DND-41 (cell line): Measurements from ENCODE around the gene NRK.

Experiments used
- ATAC-seq: fragments of 200-7000 bp; cut with Tn5 transposase; 3 replicates; pipeline ENCODE4 v1.9.1; 2021; ENCODE audit warnings: low read depth; ENCODE audit not compliant: insufficient read depth
- DNase-seq: peaks from one replicate; pipeline ENCODE4 v3.0.0-alpha.2; 2020
- H2AFZ ChIP-seq: 2 replicates; pipeline ENCODE4 v1.6.0; 2012; ENCODE audit warnings: low read depth, low read length
- H3K27ac ChIP-seq: 2 replicates; pipeline ENCODE4 v1.5.1; 2012; ENCODE audit warnings: low read length, inconsistent platforms
- H3K27me3 ChIP-seq: fragments of 200-600 bp; sonication (generic); 2 replicates; pipeline ENCODE4 v1.6.0; 2012; ENCODE audit warnings: low read length, mild to moderate bottlenecking, inconsistent platforms; ENCODE audit not compliant: insufficient read depth, poor library complexity
- H3K36me3 ChIP-seq: 2 replicates; pipeline ENCODE4 v1.5.1; 2012; ENCODE audit warnings: low read length, inconsistent platforms; ENCODE audit not compliant: insufficient read depth
- H3K4me1 ChIP-seq: 2 replicates; pipeline ENCODE4 v1.5.1; 2012; ENCODE audit warnings: mild to moderate bottlenecking, low read length; ENCODE audit not compliant: insufficient read depth
- H3K4me2 ChIP-seq: 2 replicates; pipeline ENCODE4 v1.6.0; 2012; ENCODE audit warnings: mild to moderate bottlenecking, moderate library complexity, low read length, inconsistent platforms; ENCODE audit not compliant: insufficient read depth
- H3K4me3 ChIP-seq, 2 experiments: fragments of 200-600 bp in 1 of 2; shearing (Covaris generic) in 1 of 2; 2 replicates each; pipeline ENCODE4 v1.5.1; 2012 to 2016; ENCODE audit warnings: inconsistent platforms in 2 of 2, low read length in 2 of 2, mild to moderate bottlenecking in 2 of 2, low read depth in 1 of 2, moderate library complexity in 1 of 2
- H3K79me2 ChIP-seq: 2 replicates; pipeline ENCODE4 v1.6.0; 2012; ENCODE audit warnings: low read length, inconsistent platforms; ENCODE audit not compliant: insufficient read depth
- H3K9ac ChIP-seq: 2 replicates; pipeline ENCODE4 v1.6.0; 2012; ENCODE audit warnings: low read depth, mild to moderate bottlenecking, inconsistent platforms, low read length, moderate library complexity
- H3K9me3 ChIP-seq: 2 replicates; pipeline ENCODE4 v1.5.1; 2012; ENCODE audit warnings: low read length, moderate library complexity, mild to moderate bottlenecking, inconsistent platforms; ENCODE audit not compliant: insufficient read depth, severe bottlenecking
- H4K20me1 ChIP-seq: 2 replicates; pipeline ENCODE4 v1.6.0; 2012; ENCODE audit warnings: low read length; ENCODE audit not compliant: insufficient read depth
- CTCF ChIP-seq: IDR thresholded peaks from 2 replicates; pipeline ENCODE4 v1.5.1; 2012; ENCODE audit warnings: borderline replicate concordance, low read length, moderate library complexity, mild to moderate bottlenecking; ENCODE audit not compliant: poor library complexity, severe bottlenecking; ENCODE audit errors: extremely low read depth
- EZH2 ChIP-seq: IDR thresholded peaks from 3 replicates; pipeline ENCODE4 v1.6.1; 2012; ENCODE audit warnings: borderline replicate concordance, low read depth, mild to moderate bottlenecking, moderate library complexity, low read length, inconsistent platforms; ENCODE audit not compliant: severe bottlenecking

The NRK gene

GRCh38 chrX:105869701-105870100, 47.4 kb downstream of the NRK start:
- H3K9ac ChIP-seq = no peak overlapping the region
- no peaks in the 10 kb centered on the region for H3K4me1 ChIP-seq
- ATAC-seq (no peak), DNase-seq (no peak)
- H4K20me1 ChIP-seq = no peaks in the 10 kb centered on the region
- no peaks in the 10 kb centered on the region for H3K9me3 ChIP-seq
- no peak for TF ChIP-seq EZH2
- TF ChIP-seq CTCF = no peak
- no peak overlapping the region for H2AFZ ChIP-seq
- H3K27ac ChIP-seq = no peak overlapping the region
- no peak overlapping the region for H3K4me3 ChIP-seq
- no peak overlapping the region for H3K4me2 ChIP-seq
- no peaks in the 10 kb centered on the region for H3K79me2 ChIP-seq
- no peaks in the 10 kb centered on the region for H3K27me3 ChIP-seq
- H3K36me3 ChIP-seq = no peaks in the 10 kb centered on the region

- ATAC-seq (no peak), DNase-seq (no peak)
- H3K79me2 ChIP-seq = no peaks in the 10 kb centered on the region
- H3K4me3 ChIP-seq = no peak overlapping the region
- no peaks in the 10 kb centered on the region for H4K20me1 ChIP-seq
- H3K27ac ChIP-seq = no peak overlapping the region
- no peaks in the 10 kb centered on the region for H3K4me1 ChIP-seq
- no peak overlapping the region for H3K9ac ChIP-seq
- no peak overlapping the region for H3K4me2 ChIP-seq
- H3K27me3 ChIP-seq = no peaks in the 10 kb centered on the region
- TF ChIP-seq CTCF (no peak), EZH2 (no peak)
- no peaks in the 10 kb centered on the region for H3K36me3 ChIP-seq
- no peak overlapping the region for H2AFZ ChIP-seq
- no peaks in the 10 kb centered on the region for H3K9me3 ChIP-seq
Observed at GRCh38 chrX:105870445-105870844, 48.1 kb downstream of the NRK start.

GRCh38 chrX:105872941-105873340, 50.6 kb downstream of the NRK start:
- TF ChIP-seq EZH2 = no peak
- TF ChIP-seq CTCF = no peak
- Histone ChIP-seq H3K9ac (no peak overlapping the region), H3K27me3 (no peaks in the 10 kb centered on the region), H2AFZ (no peak overlapping the region), H3K79me2 (no peaks in the 10 kb centered on the region), H3K4me3 (no peak overlapping the region), H3K27ac (no peak overlapping the region), H3K9me3 (no peaks in the 10 kb centered on the region), H3K36me3 (no peaks in the 10 kb centered on the region), H3K4me1 (no peaks in the 10 kb centered on the region), H4K20me1 (no peaks in the 10 kb centered on the region), H3K4me2 (no peak overlapping the region)
- DNase-seq (no peak), ATAC-seq (no peak)

- H3K79me2 ChIP-seq = no peaks in the 10 kb centered on the region
- no peak overlapping the region for H3K4me2 ChIP-seq
- H3K4me3 ChIP-seq = no peak overlapping the region
- DNase-seq (no peak), ATAC-seq (no peak)
- H3K27me3 ChIP-seq = no peaks in the 10 kb centered on the region
- no peaks in the 10 kb centered on the region for H4K20me1 ChIP-seq
- H3K9ac ChIP-seq = no peak overlapping the region
- no peaks in the 10 kb centered on the region for H3K4me1 ChIP-seq
- no peak overlapping the region for H3K27ac ChIP-seq
- no peak overlapping the region for H2AFZ ChIP-seq
- TF ChIP-seq CTCF (no peak), EZH2 (no peak)
- no peaks in the 10 kb centered on the region for H3K9me3 ChIP-seq
- no peaks in the 10 kb centered on the region for H3K36me3 ChIP-seq
Observed at GRCh38 chrX:105874790-105875189, 52.5 kb downstream of the NRK start.
